HepG2 (cell line): ENCODE measurements around the gene C4orf17. TPM values are rescaled to one million over a fixed set of nuclear protein-coding genes. Genes with fewer than 3 reads are reported as not detected.
A peak's percentile ranks its signal among the peaks of the same experiment; 100 is the strongest.

Source experiments
- ATAC-seq: fragments of 200-7000 bp; cut with Tn5 transposase; 3 replicates; pipeline ENCODE4 v1.9.1; 2020; ENCODE audit warnings: mild to moderate bottlenecking, moderate library complexity
- BruUV-seq: library from RNA; stranded (reverse); fragments of 400-500 nt; replicated peaks from 2 replicates; lab custom pipeline; 2021; lab: Mats Ljungman, UMichigan
- CTCF ChIA-PET: fragments of 300-600 bp; formaldehyde crosslinking; extraction: SDS; loops from one replicate; lab custom pipeline; 2021; ENCODE audit warnings: low total read pairs, inconsistent platforms, low intra/inter-chr PET ratio; lab: Yijun Ruan, JAX
- POLR2A ChIA-PET: fragments of 350-600 bp; sonication (Branson Sonifier 250); formaldehyde crosslinking; loops from one replicate; lab custom pipeline; 2020; ENCODE audit warnings: antibody characterized with exemption, inconsistent platforms; lab: Yijun Ruan, JAX
- DNase-seq: peaks from one replicate; pipeline ENCODE4 v3.0.0-alpha.2; 2015; ENCODE audit warnings: low spot score
- FAIRE-seq: peaks from 3 replicates; lab custom pipeline; 2011; peaks lifted over from hg19 to GRCh38; lab: Jason Lieb, UNC
- H2AFZ ChIP-seq: one replicate; pipeline ENCODE4 v1.6.1; 2011; ENCODE audit warnings: low read length, inconsistent platforms
- H3K27ac ChIP-seq: fragments of 300-600 bp; 3 replicates; pipeline ENCODE4 v1.8.0; 2011; ENCODE audit warnings: mixed run types, mild to moderate bottlenecking, mixed read lengths, low read length, inconsistent platforms; ENCODE audit not compliant: insufficient read depth; ENCODE audit errors: extremely low read length
- H3K27me3 ChIP-seq, 2 experiments: fragments of 200-600 bp in 1 of 2; 2 replicates in 1 of 2; 3 replicates in 1 of 2; pipeline versions ENCODE4 v1.6.0 to v1.8.0; 2011; ENCODE audit warnings: low read length in 2 of 2, mild to moderate bottlenecking in 2 of 2, moderate library complexity in 2 of 2, inconsistent platforms in 1 of 2; ENCODE audit not compliant: insufficient read depth in 2 of 2, control insufficient read depth in 1 of 2
- H3K36me3 ChIP-seq, 2 experiments: fragments of 200-600 bp in 1 of 2; replicated peaks in 1 of 2; 2 replicates in 1 of 2; 3 replicates in 1 of 2; pipeline versions ENCODE4 v1.5.1 to v1.8.0; 2011; ENCODE audit warnings: low read length in 2 of 2, inconsistent platforms in 1 of 2; ENCODE audit not compliant: insufficient read depth in 2 of 2, control insufficient read depth in 1 of 2
- H3K4me1 ChIP-seq: 2 replicates; pipeline ENCODE4 v1.5.1; 2012; ENCODE audit warnings: low read length, inconsistent platforms; ENCODE audit not compliant: insufficient read depth
- H3K4me2 ChIP-seq: 2 replicates; pipeline ENCODE4 v1.6.0; 2011; ENCODE audit warnings: low read depth, low read length, inconsistent platforms
- H3K4me3 ChIP-seq, 3 experiments: fragments of 200-600 bp in 1 of 3; sonication (generic), shearing (Covaris generic) in 1 of 3; replicated peaks in 1 of 3; 2 replicates each; pipeline ENCODE4 v1.5.1; 2011 to 2016; ENCODE audit warnings: low read length in 3 of 3, inconsistent platforms in 2 of 3, low read depth in 2 of 3, mild to moderate bottlenecking in 2 of 3, control low read depth in 1 of 3, mixed read lengths in 1 of 3; ENCODE audit not compliant: insufficient read depth in 1 of 3
- H3K79me2 ChIP-seq: one replicate; pipeline ENCODE4 v1.6.1; 2011; ENCODE audit warnings: low read length, inconsistent platforms; ENCODE audit not compliant: insufficient read depth
- H3K9ac ChIP-seq: 2 replicates; pipeline ENCODE4 v1.6.0; 2011; ENCODE audit warnings: mild to moderate bottlenecking, low read depth, low read length, inconsistent platforms; ENCODE audit not compliant: insufficient read depth
- H3K9me3 ChIP-seq: 2 replicates; pipeline ENCODE4 v1.5.1; 2012; ENCODE audit warnings: mild to moderate bottlenecking, low read length
- H4K20me1 ChIP-seq: 2 replicates; pipeline ENCODE4 v1.6.0; 2011; ENCODE audit warnings: inconsistent platforms, mild to moderate bottlenecking, low read length, moderate library complexity; ENCODE audit not compliant: insufficient read depth
- ASH2L ChIP-seq: fragments of 300-600, 200-600 bp; sonication (generic); IDR thresholded peaks from 2 replicates; pipeline ENCODE4 v1.7.0; 2017; ENCODE audit warnings: low read depth, mild to moderate bottlenecking, moderate library complexity, mixed read lengths, low read length; ENCODE audit not compliant: insufficient read length
- CREM ChIP-seq, 2 experiments: sonication (generic) in 1 of 2; formaldehyde crosslinking in 1 of 2; IDR thresholded peaks; 2 replicates each; pipeline versions ENCODE4 v1.4.0 to v1.6.1; 2016 to 2020; ENCODE audit warnings: antibody characterized with exemption in 1 of 2, mild to moderate bottlenecking in 1 of 2, missing genetic modification reagents in 1 of 2
- MZF1 ChIP-seq: sonication (generic); formaldehyde crosslinking; IDR thresholded peaks from 2 replicates; pipeline ENCODE4 v1.8.1; 2023; ENCODE audit warnings: mild to moderate bottlenecking, missing genetic modification reagents, borderline replicate concordance
- NFYC ChIP-seq: IDR thresholded peaks from 2 replicates; pipeline ENCODE4 v1.6.1; 2016; ENCODE audit warnings: missing genetic modification reagents, missing compliant biosample characterization
- RORA ChIP-seq: sonication (generic); formaldehyde crosslinking; IDR thresholded peaks from 2 replicates; pipeline ENCODE4 v1.5.0; 2020; ENCODE audit warnings: mild to moderate bottlenecking, missing genetic modification reagents, moderate library complexity
- SRSF4 ChIP-seq: fragments of 200-400 bp; formaldehyde crosslinking; IDR thresholded peaks from one replicate; pipeline ENCODE4 v1.6.1; 2018; ENCODE audit warnings: mild to moderate bottlenecking, low read depth, low read length, moderate library complexity; ENCODE audit not compliant: poor library complexity, severe bottlenecking
- ZNF367 ChIP-seq: sonication (generic); formaldehyde crosslinking; IDR thresholded peaks from 2 replicates; pipeline ENCODE4 v1.4.0; 2020; ENCODE audit warnings: missing genetic modification reagents, borderline replicate concordance
- ZNF549 ChIP-seq: sonication (generic); formaldehyde crosslinking; IDR thresholded peaks from 2 replicates; pipeline ENCODE4 v1.5.0; 2020; ENCODE audit warnings: missing genetic modification reagents
- ZNF782 ChIP-seq: sonication (generic); formaldehyde crosslinking; IDR thresholded peaks from 2 replicates; pipeline ENCODE4 v1.4.0; 2020; ENCODE audit warnings: missing genetic modification reagents, mild to moderate bottlenecking, borderline replicate concordance
- WGBS: methylation state at CpG from one replicate; pipeline ENCODE4 v1.1.6; 2017; ENCODE audit warnings: low lambda C conversion rate; 5-methylcytosine and 5-hydroxymethylcytosine counted together
- in situ Hi-C: cut with HindIII; loops from 2 replicates; pipeline ENCODE4 v1.10.0; 2017; ENCODE audit warnings: low pct_unique_long_range_greater_than_20kb; ENCODE audit not compliant: extremely low pct_ligation_motif_present
- intact Hi-C: fragments of 100-400 bp; cut with micrococcal nuclease; formaldehyde crosslinking; loops from one replicate; pipeline ENCODE4 v1.10.0; 2022; ENCODE audit not compliant: unreplicated experiment
- polyA plus RNA-seq, 8 experiments: library from polyadenylated mRNA; depleted of rRNA in 3 of 8; stranded (reverse) in 7 of 8; unstranded in 1 of 8; fragments of >200 nt; fragmentation: Illumina TruSeq in 4 of 8; extraction: Trizol in 4 of 8; gene quantifications; 2 replicates each; pipeline versions ENCODE4 v1.2.1 to v1.2.3, GENCODE V29; 2011 to 2016; ENCODE audit warnings: low read depth in 4 of 8, missing spikeins in 1 of 8, mixed read lengths in 1 of 8; ENCODE audit not compliant: insufficient read depth in 1 of 8
- total RNA-seq, 5 experiments: library from RNA; depleted of rRNA; stranded (reverse); fragments of >200 nt; fragmentation: Illumina TruSeq; extraction: Trizol; gene quantifications; 2 replicates each; pipeline ENCODE4 v1.2.3, GENCODE V29; 2016; ENCODE audit warnings: low read depth in 1 of 5
- TF ChIP-seq, protein P1 (sequence below): sonication (generic); formaldehyde crosslinking; IDR thresholded peaks from 2 replicates; pipeline ENCODE4 v1.5.0; 2020; ENCODE audit warnings: mild to moderate bottlenecking, missing genetic modification reagents
- TF ChIP-seq, protein P2 (sequence below): sonication (generic); formaldehyde crosslinking; IDR thresholded peaks from 2 replicates; pipeline ENCODE4 v1.5.0; 2020; ENCODE audit warnings: missing genetic modification reagents

The C4orf17 gene
- total and polyA plus RNA-seq, 2 of the 13 experiments (the other 11 are each of a cell fraction or from before 2014, with no cell fraction given): not detected

DNA sequence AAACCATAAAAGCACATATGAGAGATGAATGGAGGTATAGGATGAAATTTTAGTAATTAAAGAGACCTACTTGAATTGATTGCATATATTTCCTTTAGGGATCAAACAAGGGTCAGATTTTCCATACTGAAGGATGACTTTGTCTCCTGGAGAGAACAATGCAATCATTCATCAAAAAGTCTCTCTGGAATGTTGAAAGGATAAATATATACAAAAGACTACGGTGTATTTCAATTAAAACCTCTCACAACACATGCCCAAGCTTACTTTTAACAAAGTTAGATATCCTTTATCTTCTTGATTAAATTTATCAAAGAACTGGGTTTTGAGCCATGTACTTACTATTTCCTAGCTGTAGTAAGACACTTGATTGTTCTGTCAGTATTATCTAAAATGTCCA lies 38.9 kb upstream of the C4orf17 start:
- TF ChIP-seq, protein P1, sequence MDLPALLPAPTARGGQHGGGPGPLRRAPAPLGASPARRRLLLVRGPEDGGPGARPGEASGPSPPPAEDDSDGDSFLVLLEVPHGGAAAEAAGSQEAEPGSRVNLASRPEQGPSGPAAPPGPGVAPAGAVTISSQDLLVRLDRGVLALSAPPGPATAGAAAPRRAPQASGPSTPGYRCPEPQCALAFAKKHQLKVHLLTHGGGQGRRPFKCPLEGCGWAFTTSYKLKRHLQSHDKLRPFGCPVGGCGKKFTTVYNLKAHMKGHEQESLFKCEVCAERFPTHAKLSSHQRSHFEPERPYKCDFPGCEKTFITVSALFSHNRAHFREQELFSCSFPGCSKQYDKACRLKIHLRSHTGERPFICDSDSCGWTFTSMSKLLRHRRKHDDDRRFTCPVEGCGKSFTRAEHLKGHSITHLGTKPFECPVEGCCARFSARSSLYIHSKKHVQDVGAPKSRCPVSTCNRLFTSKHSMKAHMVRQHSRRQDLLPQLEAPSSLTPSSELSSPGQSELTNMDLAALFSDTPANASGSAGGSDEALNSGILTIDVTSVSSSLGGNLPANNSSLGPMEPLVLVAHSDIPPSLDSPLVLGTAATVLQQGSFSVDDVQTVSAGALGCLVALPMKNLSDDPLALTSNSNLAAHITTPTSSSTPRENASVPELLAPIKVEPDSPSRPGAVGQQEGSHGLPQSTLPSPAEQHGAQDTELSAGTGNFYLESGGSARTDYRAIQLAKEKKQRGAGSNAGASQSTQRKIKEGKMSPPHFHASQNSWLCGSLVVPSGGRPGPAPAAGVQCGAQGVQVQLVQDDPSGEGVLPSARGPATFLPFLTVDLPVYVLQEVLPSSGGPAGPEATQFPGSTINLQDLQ: no peak
- TF ChIP-seq MZF1 (no peak), ASH2L (no peak), ZNF367 (CRISPR knock-in tag) (no peak), ZNF782 (CRISPR knock-in tag) (no peak), CREM (IDR thresholded peaks at IDR 0.05) (no peak), CREM (CRISPR knock-in tag; IDR thresholded peaks at IDR 0.05) (no peak), NFYC (CRISPR knock-in tag) (no peak), ZNF549 (CRISPR knock-in tag) (no peak), RORA (CRISPR knock-in tag) (no peak), SRSF4 (no peak)
- TF ChIP-seq, protein P2, sequence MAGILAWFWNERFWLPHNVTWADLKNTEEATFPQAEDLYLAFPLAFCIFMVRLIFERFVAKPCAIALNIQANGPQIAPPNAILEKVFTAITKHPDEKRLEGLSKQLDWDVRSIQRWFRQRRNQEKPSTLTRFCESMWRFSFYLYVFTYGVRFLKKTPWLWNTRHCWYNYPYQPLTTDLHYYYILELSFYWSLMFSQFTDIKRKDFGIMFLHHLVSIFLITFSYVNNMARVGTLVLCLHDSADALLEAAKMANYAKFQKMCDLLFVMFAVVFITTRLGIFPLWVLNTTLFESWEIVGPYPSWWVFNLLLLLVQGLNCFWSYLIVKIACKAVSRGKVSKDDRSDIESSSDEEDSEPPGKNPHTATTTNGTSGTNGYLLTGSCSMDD (CRISPR knock-in tag): no peak
- Histone ChIP-seq H3K4me1 (no peaks in the 10 kb centered on the region), H3K4me2 (no peak overlapping the region), H2AFZ (no peak overlapping the region), H3K9ac (no peak overlapping the region), H3K79me2 (no peaks in the 10 kb centered on the region), H3K27me3 (no peaks in the 10 kb centered on the region), H3K9me3 (no peaks in the 10 kb centered on the region), H4K20me1 (no peaks in the 10 kb centered on the region), H3K36me3 (no peaks in the 10 kb centered on the region), H3K4me3 (no peak overlapping the region), H3K27ac (no peak overlapping the region)
- ChIA-PET CTCF (no interaction called here), POLR2A (no interaction called here)
- no peak for FAIRE-seq
- intact Hi-C loops (no loop called here), in situ Hi-C loops (loop anchor here (25.0 kb wide), 1 partner anchor 1010 kb away; no protein-coding TSS in a partner anchor)
- BruUV-seq: no TSS peak
- peak; percentile 1 for DNase-seq
- WGBS: 5% methylated on average over 1 of the region's 1 CpG
- no peak for ATAC-seq
